CD8-positive, alpha-beta memory T cell (primary cell): Measurements from ENCODE around the gene MBD5. TPM values are rescaled to one million over a fixed set of nuclear protein-coding genes. Genes with fewer than 3 reads are reported as not detected.
A peak's percentile ranks its signal among the peaks of the same experiment; 100 is the strongest.

Source experiments
- CTCF ChIA-PET: fragments of 350-600 bp; sonication (Branson Sonifier 250); formaldehyde crosslinking; loops from one replicate; lab custom pipeline; 2021; ENCODE audit warnings: antibody characterized with exemption; lab: Charles Lee
- POLR2A ChIA-PET: fragments of 350-600 bp; sonication (Branson Sonifier 250); formaldehyde crosslinking; loops from one replicate; lab custom pipeline; 2021; ENCODE audit warnings: antibody characterized with exemption; lab: Charles Lee
- DNase-seq, 5 donors: peaks; one replicate each; pipeline versions ENCODE4 v3.0.0 to v3.0.0-alpha.2; 2020 to 2022; ENCODE audit warnings: mixed read lengths in 1 of 5
- H3K27ac ChIP-seq: one replicate; pipeline ENCODE4 v1.7.0; 2013; ENCODE audit warnings: low read depth, mild to moderate bottlenecking, low read length, moderate library complexity
- H3K27me3 ChIP-seq: 2 replicates; pipeline ENCODE4 v1.7.0; 2013; ENCODE audit warnings: low read length, mild to moderate bottlenecking; ENCODE audit not compliant: insufficient read depth, poor library complexity, severe bottlenecking
- H3K36me3 ChIP-seq: 2 replicates; pipeline ENCODE4 v1.7.0; 2013; ENCODE audit warnings: mild to moderate bottlenecking, low read length, moderate library complexity; ENCODE audit not compliant: insufficient read depth
- H3K4me1 ChIP-seq: 2 replicates; pipeline ENCODE4 v1.7.0; 2013; ENCODE audit warnings: mild to moderate bottlenecking, low read length, moderate library complexity; ENCODE audit not compliant: insufficient read depth
- H3K4me3 ChIP-seq: 2 replicates; pipeline ENCODE4 v1.7.0; 2013; ENCODE audit warnings: mild to moderate bottlenecking, low read length
- H3K9me3 ChIP-seq: 2 replicates; pipeline ENCODE4 v1.7.0; 2013; ENCODE audit warnings: mild to moderate bottlenecking, low read length
- H3K27ac Mint-ChIP-seq, 8 donors: one replicate each; pipeline ENCODE4 v1.8.0; 2020 to 2021; ENCODE audit warnings: mixed read lengths in 8 of 8, mild to moderate bottlenecking in 6 of 8, inconsistent platforms in 3 of 8, moderate library complexity in 3 of 8
- H3K27me3 Mint-ChIP-seq, 2 donors: one replicate each; pipeline ENCODE4 v1.8.0; 2020 to 2021; ENCODE audit warnings: mixed read lengths in 2 of 2, mild to moderate bottlenecking in 1 of 2, moderate library complexity in 1 of 2
- H3K36me3 Mint-ChIP-seq, 3 donors: one replicate each; pipeline ENCODE4 v1.8.0; 2020 to 2021; ENCODE audit warnings: mixed read lengths in 3 of 3, inconsistent platforms in 1 of 3, mild to moderate bottlenecking in 1 of 3
- H3K4me1 Mint-ChIP-seq, 3 donors: one replicate each; pipeline ENCODE4 v1.8.0; 2020 to 2021; ENCODE audit warnings: mixed read lengths in 3 of 3, inconsistent platforms in 1 of 3, mild to moderate bottlenecking in 1 of 3
- H3K4me3 Mint-ChIP-seq, 7 donors: one replicate each; pipeline ENCODE4 v1.8.0; 2020 to 2021; ENCODE audit warnings: mixed read lengths in 7 of 7, mild to moderate bottlenecking in 6 of 7, moderate library complexity in 4 of 7, inconsistent platforms in 2 of 7
- H3K9me3 Mint-ChIP-seq, 5 donors: one replicate each; pipeline ENCODE4 v1.8.0; 2020 to 2022; ENCODE audit warnings: mixed read lengths in 5 of 5, mild to moderate bottlenecking in 3 of 5, moderate library complexity in 2 of 5, inconsistent platforms in 1 of 5
- polyA plus RNA-seq: library from polyadenylated mRNA; unstranded; fragments of 300-500 nt; fragmentation: Illumina TruSeq; gene quantifications from one replicate; pipeline ENCODE4 v1.2.3, GENCODE V29; 2021
- total RNA-seq, 2 experiments: library from RNA; stranded (reverse); gene quantifications; one replicate each; pipeline ENCODE4 v1.2.3, GENCODE V29; 2021

Gene MBD5
- total and polyA plus RNA-seq, 3 experiments from 2014 or later: 15.2 to 18.3 (median 16.9) TPM

DNA sequence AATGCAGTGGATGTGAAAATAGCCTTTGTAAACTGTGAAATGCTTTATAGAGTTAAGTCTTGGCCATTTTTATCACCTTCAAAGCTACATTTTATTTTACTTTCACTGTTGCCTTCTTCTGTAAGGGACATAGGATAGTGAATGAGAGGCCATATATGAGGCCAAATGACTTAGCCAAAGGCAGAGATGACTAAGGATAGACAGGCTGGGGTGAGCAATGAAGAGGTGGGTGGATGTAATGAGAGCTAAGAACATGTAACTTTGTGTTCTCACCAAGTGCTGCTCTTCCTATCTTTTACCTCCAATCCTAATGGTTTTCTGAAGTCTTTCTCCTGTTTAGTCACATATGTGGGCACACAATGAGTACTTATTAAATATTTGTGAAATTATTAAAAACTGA lies 101.9 kb downstream of the MBD5 start:
- H3K4me3 ChIP-seq: no peak overlapping the region
- H3K9me3 ChIP-seq: no peaks in the 10 kb centered on the region
- Mint-ChIP-seq H3K9me3 (peaks cover 0 to 2% (median 0%) of the 10 kb centered on the region in 5 donors), H3K27me3 (no peaks in the 10 kb centered on the region), H3K36me3 (peaks cover 12 to 18% (median 14%) of the 10 kb centered on the region in 3 donors), H3K4me3 (no peak overlapping the region), H3K4me1 (peaks cover 0 to 4% (median 0%) of the 10 kb centered on the region in 3 donors), H3K27ac (no peak overlapping the region)
- no peaks in the 10 kb centered on the region for H3K27me3 ChIP-seq
- H3K27ac ChIP-seq: no peak overlapping the region
- ChIA-PET POLR2A (no interaction called here), CTCF (no interaction called here)
- DNase-seq: no peak
- no peaks in the 10 kb centered on the region for H3K36me3 ChIP-seq
- H3K4me1 ChIP-seq: no peaks in the 10 kb centered on the region

GRCh38 chr2:148124271-148124670 lies 103.4 kb downstream of the MBD5 start:
- Mint-ChIP-seq H3K4me1 (peaks cover 0 to 4% (median 0%) of the 10 kb centered on the region in 3 donors), H3K9me3 (no peaks in the 10 kb centered on the region), H3K27ac (no peak overlapping the region), H3K4me3 (no peak overlapping the region), H3K27me3 (no peaks in the 10 kb centered on the region), H3K36me3 (peaks cover 6 to 11% (median 8%) of the 10 kb centered on the region in 3 donors)
- Histone ChIP-seq H3K4me1 (no peaks in the 10 kb centered on the region), H3K27me3 (no peaks in the 10 kb centered on the region), H3K36me3 (no peaks in the 10 kb centered on the region), H3K9me3 (no peaks in the 10 kb centered on the region), H3K4me3 (no peak overlapping the region), H3K27ac (no peak overlapping the region)
- ChIA-PET POLR2A (no interaction called here), CTCF (no interaction called here)
- no peak for DNase-seq

DNA sequence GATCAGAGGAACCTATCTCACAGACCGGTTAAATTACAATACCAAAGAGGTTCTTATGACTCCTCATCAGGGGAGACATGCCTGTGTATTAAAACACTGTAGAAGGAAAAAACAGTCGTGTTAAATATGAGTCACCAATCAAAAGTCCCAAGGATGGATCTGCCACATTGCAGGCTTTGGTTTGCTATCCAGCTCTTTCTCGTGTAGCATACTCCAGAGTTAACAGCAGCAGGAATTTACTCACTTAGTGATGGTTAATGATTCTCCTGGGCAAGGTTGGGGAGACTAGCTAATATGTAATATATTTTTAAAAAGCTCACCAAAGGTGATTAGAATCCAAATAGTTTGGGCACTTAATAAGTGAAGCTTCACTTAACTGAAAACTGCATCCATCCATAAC lies 109.7 kb downstream of the MBD5 start:
- no peaks in the 10 kb centered on the region for H3K9me3 Mint-ChIP-seq
- CTCF ChIA-PET: no interaction called here

DNA sequence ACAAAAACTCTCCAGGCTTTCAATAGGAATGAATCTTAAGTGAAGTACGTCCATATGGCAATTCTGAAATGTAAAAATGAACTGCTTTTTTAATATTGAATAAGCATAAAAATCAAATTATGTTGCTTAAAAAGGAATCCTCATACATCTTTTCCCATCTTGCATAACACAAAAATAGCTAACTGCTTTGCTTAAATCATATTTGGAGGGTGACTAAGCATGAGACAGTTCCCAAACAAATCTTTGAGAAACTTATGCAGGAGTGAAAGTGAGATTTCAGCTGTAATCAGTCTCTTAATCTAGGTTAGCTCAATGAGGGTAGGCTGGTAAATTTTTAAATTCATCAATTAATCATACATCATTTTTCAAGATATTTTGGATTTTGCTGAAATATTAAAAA lies 111.5 kb downstream of the MBD5 start:
- Mint-ChIP-seq H3K27me3 (no peaks in the 10 kb centered on the region), H3K27ac (peak overlapping the region in 1 of 8 donors; percentile 51), H3K9me3 (no peaks in the 10 kb centered on the region), H3K36me3 (peaks cover 0 to under 1% (median under 1%) of the 10 kb centered on the region in 3 donors), H3K4me3 (no peak overlapping the region), H3K4me1 (peaks cover under 1 to 15% (median 2%) of the 10 kb centered on the region in 3 donors)
- H3K27ac ChIP-seq: no peak overlapping the region
- no peak for DNase-seq
- ChIA-PET CTCF (no interaction called here), POLR2A (no interaction called here)
- H3K4me3 ChIP-seq: no peak overlapping the region
- H3K27me3 ChIP-seq: no peaks in the 10 kb centered on the region
- H3K4me1 ChIP-seq: no peaks in the 10 kb centered on the region
- H3K36me3 ChIP-seq: no peaks in the 10 kb centered on the region
- H3K9me3 ChIP-seq: no peaks in the 10 kb centered on the region

More for the DNA sequence above, 109.7 kb downstream of the MBD5 start:
- no peak for DNase-seq
- no peaks in the 10 kb centered on the region for H3K27me3 ChIP-seq
- H3K4me3 ChIP-seq: no peak overlapping the region
- no peaks in the 10 kb centered on the region for H3K27me3 Mint-ChIP-seq
- H3K9me3 ChIP-seq: no peaks in the 10 kb centered on the region
- no peak overlapping the region for H3K4me3 Mint-ChIP-seq
- POLR2A ChIA-PET: no interaction called here
- no peak overlapping the region for H3K27ac Mint-ChIP-seq
- no peaks in the 10 kb centered on the region for H3K36me3 ChIP-seq
- H3K4me1 ChIP-seq: no peaks in the 10 kb centered on the region
- no peak overlapping the region for H3K27ac ChIP-seq
- H3K36me3 Mint-ChIP-seq: peaks cover 0 to 4% (median 2%) of the 10 kb centered on the region in 3 donors
- H3K4me1 Mint-ChIP-seq: peaks cover 2 to 15% (median 4%) of the 10 kb centered on the region in 3 donors

DNA sequence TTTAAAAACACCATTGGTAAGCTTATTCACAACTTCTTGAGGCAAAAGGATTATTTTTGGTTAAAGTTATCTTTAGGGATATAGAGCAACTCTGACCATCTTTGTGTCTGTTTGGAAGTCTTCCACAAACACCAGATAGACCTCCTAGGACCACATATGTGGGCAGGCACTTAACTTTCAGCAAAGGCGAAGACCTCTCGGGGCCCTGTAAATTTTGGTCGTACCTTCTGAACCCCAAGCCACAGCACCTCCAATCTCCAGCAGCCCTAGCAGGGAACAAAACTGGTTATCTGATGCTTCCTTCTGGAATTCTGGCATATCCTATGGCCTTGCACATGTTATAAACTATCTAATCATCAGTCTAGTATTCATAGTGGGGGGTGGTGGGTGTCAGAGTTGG lies 114.8 kb downstream of the MBD5 start:
- Mint-ChIP-seq H3K4me1 (peaks cover 0 to 9% (median 4%) of the 10 kb centered on the region in 3 donors), H3K27ac (no peak overlapping the region), H3K36me3 (peaks cover 0 to 3% (median 0%) of the 10 kb centered on the region in 3 donors), H3K9me3 (no peaks in the 10 kb centered on the region), H3K4me3 (no peak overlapping the region), H3K27me3 (no peaks in the 10 kb centered on the region)
- no peaks in the 10 kb centered on the region for H3K27me3 ChIP-seq
- no peaks in the 10 kb centered on the region for H3K9me3 ChIP-seq
- H3K27ac ChIP-seq: no peak overlapping the region
- CTCF ChIA-PET: no interaction called here
- no peak for DNase-seq
- no peaks in the 10 kb centered on the region for H3K4me1 ChIP-seq
- H3K36me3 ChIP-seq: no peaks in the 10 kb centered on the region
- POLR2A ChIA-PET: no interaction called here
- no peak overlapping the region for H3K4me3 ChIP-seq

DNA sequence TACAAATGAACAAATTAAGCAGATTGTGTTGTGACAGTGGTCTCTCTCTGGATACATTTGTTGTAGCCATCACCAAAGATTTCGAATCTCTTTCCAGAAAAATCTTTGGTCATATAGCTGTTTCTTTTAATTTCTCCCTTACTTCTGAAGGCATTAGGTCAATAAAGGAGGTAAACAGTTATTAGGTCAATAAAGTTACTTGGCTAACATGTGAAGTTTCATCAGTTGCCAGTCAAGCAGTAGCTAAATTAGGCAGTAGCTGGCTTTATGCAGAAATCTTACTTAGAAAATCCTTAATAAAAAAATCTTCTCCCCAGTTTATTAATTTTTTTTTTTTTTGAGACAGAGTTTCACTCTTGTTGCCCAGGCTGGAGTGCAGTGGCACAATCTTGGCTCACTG lies 115.5 kb downstream of the MBD5 start:
- H3K36me3 ChIP-seq: no peaks in the 10 kb centered on the region
- H3K4me1 Mint-ChIP-seq: peaks cover 0 to 4% (median 2%) of the 10 kb centered on the region in 3 donors
- H3K9me3 ChIP-seq: no peaks in the 10 kb centered on the region
- DNase-seq: no peak
- ChIA-PET CTCF (no interaction called here), POLR2A (no interaction called here)
- no peak overlapping the region for H3K27ac ChIP-seq
- peaks cover 0 to 3% (median 2%) of the 10 kb centered on the region in 3 donors for H3K36me3 Mint-ChIP-seq
- no peak overlapping the region for H3K27ac Mint-ChIP-seq
- no peaks in the 10 kb centered on the region for H3K9me3 Mint-ChIP-seq
- no peaks in the 10 kb centered on the region for H3K4me1 ChIP-seq
- no peaks in the 10 kb centered on the region for H3K27me3 Mint-ChIP-seq
- no peak overlapping the region for H3K4me3 ChIP-seq
- H3K4me3 Mint-ChIP-seq: no peak overlapping the region
- H3K27me3 ChIP-seq: no peaks in the 10 kb centered on the region

DNA sequence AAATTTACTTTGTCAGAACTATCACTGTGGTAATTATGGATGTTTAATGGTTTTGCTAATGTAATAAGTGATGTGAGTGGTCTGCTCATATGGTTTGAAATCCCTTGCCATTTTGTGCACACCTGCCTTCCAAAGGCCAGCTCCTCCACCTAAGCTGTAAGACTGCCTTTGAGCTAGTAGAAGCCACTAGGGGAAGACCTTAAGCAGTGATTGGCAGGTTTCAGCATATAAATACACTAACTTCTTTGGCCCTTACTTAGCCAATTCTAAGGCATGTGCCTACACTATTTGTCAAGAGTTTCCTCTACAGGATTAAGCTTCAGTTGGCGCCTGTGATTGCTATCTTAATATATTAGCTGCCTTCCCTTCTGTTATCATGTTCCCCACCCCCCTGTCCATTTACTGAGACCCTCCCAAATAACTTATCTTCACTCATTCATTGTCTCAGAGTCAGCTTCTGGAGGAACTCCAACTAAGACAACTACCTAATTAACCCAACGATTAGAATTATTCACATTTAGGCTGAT lies 141.1 kb downstream of the MBD5 start:
- Mint-ChIP-seq H3K4me3 (no peak overlapping the region), H3K27me3 (peaks cover 0 to 4% of the 10 kb centered on the region in 2 donors), H3K27ac (no peak overlapping the region), H3K4me1 (peaks cover 0 to 4% (median 2%) of the 10 kb centered on the region in 3 donors), H3K36me3 (peaks cover 5 to 8% (median 6%) of the 10 kb centered on the region in 3 donors), H3K9me3 (no peaks in the 10 kb centered on the region)
- Histone ChIP-seq H3K27me3 (no peaks in the 10 kb centered on the region), H3K27ac (no peak overlapping the region), H3K4me1 (no peaks in the 10 kb centered on the region), H3K9me3 (no peaks in the 10 kb centered on the region), H3K36me3 (no peaks in the 10 kb centered on the region), H3K4me3 (no peak overlapping the region)
- no peak for DNase-seq
- POLR2A ChIA-PET: no interaction called here
- CTCF ChIA-PET: no interaction called here

DNA sequence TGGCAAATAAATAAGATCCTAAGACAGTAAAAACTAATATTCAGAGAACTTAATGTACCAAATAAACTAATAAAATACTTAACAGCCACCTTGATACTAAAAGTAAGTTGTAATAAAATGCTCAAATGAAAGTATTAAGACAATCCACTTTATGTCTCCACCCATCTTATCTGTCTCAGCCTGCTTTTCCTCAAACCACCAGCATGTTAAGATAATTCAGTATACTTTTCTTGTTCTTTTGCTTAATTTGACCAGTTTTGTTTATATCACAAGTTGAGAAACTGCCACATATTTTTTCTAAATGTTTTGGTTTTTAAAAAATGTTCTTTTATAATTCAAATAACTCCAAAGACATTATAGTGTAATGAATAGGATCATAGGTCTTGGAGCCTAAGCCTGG lies 142.0 kb downstream of the MBD5 start:
- peaks cover 0 to 4% (median 2%) of the 10 kb centered on the region in 3 donors for H3K4me1 Mint-ChIP-seq

More for the DNA sequence above, 142.0 kb downstream of the MBD5 start:
- Mint-ChIP-seq H3K27me3 (peaks cover 0 to 4% of the 10 kb centered on the region in 2 donors), H3K4me3 (no peak overlapping the region), H3K9me3 (no peaks in the 10 kb centered on the region), H3K36me3 (peaks cover 6 to 8% (median 6%) of the 10 kb centered on the region in 3 donors), H3K27ac (peak overlapping the region in 1 of 8 donors; percentile 6)
- no peak for DNase-seq
- Histone ChIP-seq H3K27ac (no peak overlapping the region), H3K36me3 (no peaks in the 10 kb centered on the region), H3K4me1 (no peaks in the 10 kb centered on the region), H3K4me3 (no peak overlapping the region), H3K27me3 (no peaks in the 10 kb centered on the region), H3K9me3 (no peaks in the 10 kb centered on the region)
- CTCF ChIA-PET: no interaction called here
- POLR2A ChIA-PET: no interaction called here
